Suprapubic skin (tissue), 3 donors: ENCODE results near the gene MAP3K6.

Experiments used
- POLR2A ChIP-seq, 2 donors: fragments of 450-650 bp; IDR thresholded peaks; one replicate each; pipeline ENCODE4 v1.6.1; 2017; ENCODE audit warnings: antibody characterized with exemption in 2 of 2, mild to moderate bottlenecking in 2 of 2, moderate library complexity in 2 of 2
- TF ChIP-seq, protein P1 (sequence below), 2 donors: fragments of 200-600 bp in 1 of 2; fragments of 450-650 bp in 1 of 2; sonication (generic) in 1 of 2; IDR thresholded peaks; one replicate each; pipeline ENCODE4 v1.5.1; 2016 to 2019; ENCODE audit warnings: antibody characterized with exemption in 2 of 2, mild to moderate bottlenecking in 1 of 2, moderate library complexity in 1 of 2

DNA sequence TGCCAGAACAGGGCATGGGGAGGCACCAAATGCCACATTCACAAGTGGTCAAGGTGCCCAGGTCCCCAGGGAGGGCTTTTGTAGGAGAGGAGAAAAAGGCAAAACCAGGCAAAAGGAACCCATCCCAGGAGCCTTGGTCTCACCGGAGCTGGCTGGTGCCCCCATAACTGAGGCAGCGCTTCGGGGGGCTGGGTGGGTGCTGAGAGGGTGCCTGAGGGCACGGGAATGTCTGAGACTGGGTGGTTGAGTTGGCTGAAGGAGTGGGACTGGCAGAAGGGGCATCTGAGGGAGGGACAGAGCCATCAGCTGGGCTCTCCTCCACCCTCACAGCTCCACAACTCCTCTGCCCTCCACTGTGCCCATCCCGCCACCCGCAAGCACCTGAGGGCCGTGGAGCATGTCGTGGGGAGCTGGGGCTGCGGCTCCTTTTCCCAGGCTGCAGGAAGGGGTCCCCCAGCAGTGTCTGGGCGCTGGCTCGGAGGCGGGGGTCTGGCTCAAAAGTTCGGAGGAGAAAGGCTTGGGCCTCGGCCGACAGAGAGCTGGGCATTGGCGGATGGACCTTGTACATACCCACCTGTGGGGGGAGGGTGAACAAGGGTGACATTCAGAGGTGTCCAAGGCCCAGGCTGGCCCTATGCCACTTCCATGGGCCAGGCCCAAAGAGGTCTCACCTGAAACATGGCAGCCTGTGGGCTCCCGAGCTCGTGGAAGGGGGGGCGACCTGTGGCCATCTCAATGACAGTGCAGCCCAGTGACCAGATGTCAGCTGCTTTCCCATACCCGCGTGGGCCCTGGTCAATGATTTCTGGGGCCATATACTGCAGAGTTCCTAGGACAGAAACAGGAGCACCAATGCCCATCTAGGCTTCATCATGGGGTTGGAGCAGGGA is 8.5 kb downstream of the MAP3K6 start:
- TF ChIP-seq, protein P1, sequence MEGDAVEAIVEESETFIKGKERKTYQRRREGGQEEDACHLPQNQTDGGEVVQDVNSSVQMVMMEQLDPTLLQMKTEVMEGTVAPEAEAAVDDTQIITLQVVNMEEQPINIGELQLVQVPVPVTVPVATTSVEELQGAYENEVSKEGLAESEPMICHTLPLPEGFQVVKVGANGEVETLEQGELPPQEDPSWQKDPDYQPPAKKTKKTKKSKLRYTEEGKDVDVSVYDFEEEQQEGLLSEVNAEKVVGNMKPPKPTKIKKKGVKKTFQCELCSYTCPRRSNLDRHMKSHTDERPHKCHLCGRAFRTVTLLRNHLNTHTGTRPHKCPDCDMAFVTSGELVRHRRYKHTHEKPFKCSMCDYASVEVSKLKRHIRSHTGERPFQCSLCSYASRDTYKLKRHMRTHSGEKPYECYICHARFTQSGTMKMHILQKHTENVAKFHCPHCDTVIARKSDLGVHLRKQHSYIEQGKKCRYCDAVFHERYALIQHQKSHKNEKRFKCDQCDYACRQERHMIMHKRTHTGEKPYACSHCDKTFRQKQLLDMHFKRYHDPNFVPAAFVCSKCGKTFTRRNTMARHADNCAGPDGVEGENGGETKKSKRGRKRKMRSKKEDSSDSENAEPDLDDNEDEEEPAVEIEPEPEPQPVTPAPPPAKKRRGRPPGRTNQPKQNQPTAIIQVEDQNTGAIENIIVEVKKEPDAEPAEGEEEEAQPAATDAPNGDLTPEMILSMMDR (IDR thresholded peaks at IDR 0.05) = no peak
- no peak for TF ChIP-seq POLR2A (IDR thresholded peaks at IDR 0.05)
